Endothelial cell (in vitro differentiated cells): ENCODE results near the gene LIX1L. TPM values are rescaled to one million over a fixed set of nuclear protein-coding genes. Genes with fewer than 3 reads are reported as not detected.

ENCODE experiments used
- DNase-seq: peaks from one replicate; pipeline ENCODE4 v3.0.0; 2021; ENCODE audit warnings: low spot score
- H3K27ac Mint-ChIP-seq: one replicate; pipeline ENCODE4 v1.8.0; 2021; ENCODE audit warnings: mixed read lengths, inconsistent platforms; ENCODE audit not compliant: unreplicated experiment
- H3K27me3 Mint-ChIP-seq: one replicate; pipeline ENCODE4 v1.8.0; 2021; ENCODE audit warnings: mild to moderate bottlenecking, moderate library complexity, mixed read lengths, inconsistent platforms; ENCODE audit not compliant: unreplicated experiment
- H3K36me3 Mint-ChIP-seq: one replicate; pipeline ENCODE4 v1.8.0; 2021; ENCODE audit warnings: mild to moderate bottlenecking, low read depth, mixed read lengths, inconsistent platforms; ENCODE audit not compliant: unreplicated experiment
- H3K4me1 Mint-ChIP-seq: one replicate; pipeline ENCODE4 v1.8.0; 2021; ENCODE audit warnings: mild to moderate bottlenecking, mixed read lengths, inconsistent platforms; ENCODE audit not compliant: unreplicated experiment
- H3K4me3 Mint-ChIP-seq: one replicate; pipeline ENCODE4 v1.8.0; 2021; ENCODE audit warnings: mild to moderate bottlenecking, mixed read lengths, inconsistent platforms; ENCODE audit not compliant: unreplicated experiment
- H3K9me3 Mint-ChIP-seq: one replicate; pipeline ENCODE4 v1.8.0; 2021; ENCODE audit warnings: mixed read lengths, inconsistent platforms; ENCODE audit not compliant: unreplicated experiment
- CTCF ChIP-seq: fragments of 200-600 bp; sonication (generic); IDR thresholded peaks from one replicate; pipeline ENCODE4 v1.5.0; 2021; ENCODE audit warnings: antibody characterized with exemption; ENCODE audit not compliant: unreplicated experiment
- total RNA-seq: library from RNA; stranded (reverse); fragmentation: NEBNext Ultra II Directional; extraction: Animal tissue kit (Norgen Biotek cat#: 25700); gene quantifications from one replicate; pipeline ENCODE4 v1.2.1, GENCODE V29; 2021; ENCODE audit not compliant: unreplicated experiment

The LIX1L gene
- total RNA-seq, 1 donor from 2014 or later: 83.3 TPM

- Mint-ChIP-seq H3K36me3 (peaks cover 9% of the 10 kb centered on the region), H3K4me1 (peaks cover 56% of the 10 kb centered on the region), H3K9me3 (no peaks in the 10 kb centered on the region), H3K27ac (peak overlapping the region; percentile 92), H3K27me3 (peaks cover 17% of the 10 kb centered on the region), H3K4me3 (peak overlapping the region; percentile 96)
- no peak for DNase-seq
- no peak for TF ChIP-seq CTCF
Observed at GRCh38 chr1:145956361-145956760, 1.5 kb downstream of the LIX1L start.

GRCh38 chr1:145955436-145955835 is 2.4 kb downstream of the LIX1L start:
- Mint-ChIP-seq H3K4me1 (peaks cover 56% of the 10 kb centered on the region), H3K4me3 (peak overlapping the region; percentile 18), H3K27me3 (peaks cover 12% of the 10 kb centered on the region), H3K27ac (peak overlapping the region; percentile 53), H3K9me3 (no peaks in the 10 kb centered on the region), H3K36me3 (peaks cover 12% of the 10 kb centered on the region)
- no peak for TF ChIP-seq CTCF
- DNase-seq: no peak

- H3K27me3 Mint-ChIP-seq: peaks cover 3% of the 10 kb centered on the region
- no peak for TF ChIP-seq CTCF
- no peak overlapping the region for H3K4me3 Mint-ChIP-seq
- no peak overlapping the region for H3K27ac Mint-ChIP-seq
- peaks cover 47% of the 10 kb centered on the region for H3K4me1 Mint-ChIP-seq
- no peak for DNase-seq
- no peaks in the 10 kb centered on the region for H3K9me3 Mint-ChIP-seq
- H3K36me3 Mint-ChIP-seq: peaks cover 16% of the 10 kb centered on the region
Observed at GRCh38 chr1:145953861-145954260, 4.0 kb downstream of the LIX1L start.

- Mint-ChIP-seq H3K9me3 (no peaks in the 10 kb centered on the region), H3K36me3 (peaks cover 21% of the 10 kb centered on the region), H3K27me3 (peaks cover 2% of the 10 kb centered on the region), H3K4me1 (peaks cover 39% of the 10 kb centered on the region), H3K4me3 (no peak overlapping the region), H3K27ac (no peak overlapping the region)
- no peak for TF ChIP-seq CTCF
- DNase-seq: no peak
Observed at GRCh38 chr1:145952903-145953302, 4.9 kb downstream of the LIX1L start.

GRCh38 chr1:145951526-145951925 is 6.3 kb downstream of the LIX1L start:
- Mint-ChIP-seq H3K4me1 (peaks cover 30% of the 10 kb centered on the region), H3K4me3 (peak overlapping the region; percentile 58)

More at GRCh38 chr1:145951526-145951925, 6.3 kb downstream of the LIX1L start:
- peaks cover 2% of the 10 kb centered on the region for H3K27me3 Mint-ChIP-seq
- no peak for TF ChIP-seq CTCF
- H3K9me3 Mint-ChIP-seq: no peaks in the 10 kb centered on the region
- H3K36me3 Mint-ChIP-seq: peaks cover 30% of the 10 kb centered on the region
- no peak for DNase-seq
- H3K27ac Mint-ChIP-seq: no peak overlapping the region
